Amniotic stem cell (primary cell): ENCODE measurements around the gene KNDC1.
"Not testable (repeated sequence)": the region's sequence is repeated elsewhere in the genome, so short reads cannot be mapped to it uniquely, and the experiment has no call there.

Source experiments
- DNase-seq: peaks from one replicate; lab custom pipeline; 2025; lab: John Stamatoyannopoulos, UW

The KNDC1 gene

GRCh38 chr10:133261726-133262325 lies 101.8 kb downstream of the KNDC1 start:
- DNase-seq = peak; percentile 36

GRCh38 chr10:133262696-133263095 lies 102.7 kb downstream of the KNDC1 start:
- DNase-seq = no peak

- DNase-seq = no peak
Measured at GRCh38 chr10:133263674-133264073, 103.7 kb downstream of the KNDC1 start.

GRCh38 chr10:133264461-133264860 lies 104.4 kb downstream of the KNDC1 start:
- no peak for DNase-seq

GRCh38 chr10:133265052-133265451 lies 105.0 kb downstream of the KNDC1 start:
- not testable (repeated sequence) for DNase-seq

- no peak for DNase-seq
Measured at GRCh38 chr10:133266056-133266795, 106.2 kb downstream of the KNDC1 start.

GRCh38 chr10:133267293-133267692 lies 107.3 kb downstream of the KNDC1 start:
- no peak for DNase-seq

- DNase-seq = no peak
Measured at GRCh38 chr10:133267829-133268228, 107.8 kb downstream of the KNDC1 start.

GRCh38 chr10:133268532-133268931 lies 108.5 kb downstream of the KNDC1 start:
- DNase-seq = no peak

- no peak for DNase-seq
Measured at GRCh38 chr10:133269367-133269766, 109.3 kb downstream of the KNDC1 start.

- DNase-seq = no peak
Measured at GRCh38 chr10:133270204-133270603, 110.2 kb downstream of the KNDC1 start.

GRCh38 chr10:133270773-133271297 lies 110.8 kb downstream of the KNDC1 start:
- DNase-seq = no peak

- no peak for DNase-seq
Measured at GRCh38 chr10:133271521-133272300, 111.7 kb downstream of the KNDC1 start.

GRCh38 chr10:133272301-133272963 lies 112.4 kb downstream of the KNDC1 start:
- no peak for DNase-seq

- no peak for DNase-seq
Measured at GRCh38 chr10:133272964-133273420, 113.0 kb downstream of the KNDC1 start.

GRCh38 chr10:133273534-133274143 lies 113.6 kb downstream of the KNDC1 start:
- no peak for DNase-seq

GRCh38 chr10:133274751-133275683 lies 115.0 kb downstream of the KNDC1 start:
- no peak for DNase-seq

GRCh38 chr10:133275684-133276092 lies 115.7 kb downstream of the KNDC1 start:
- DNase-seq = no peak
